Measurements from ENCODE around the gene GCGR. TPM values are rescaled to one million over a fixed set of nuclear protein-coding genes. Genes with fewer than 3 reads are reported as not detected.
A peak's percentile ranks its signal among the peaks of the same experiment; 100 is the strongest.

The GCGR gene
- total and polyA plus RNA-seq, 2 of the 13 experiments (the other 11 are each of a cell fraction or from before 2014, with no cell fraction given): 0.04 to 0.13 TPM

DNA sequence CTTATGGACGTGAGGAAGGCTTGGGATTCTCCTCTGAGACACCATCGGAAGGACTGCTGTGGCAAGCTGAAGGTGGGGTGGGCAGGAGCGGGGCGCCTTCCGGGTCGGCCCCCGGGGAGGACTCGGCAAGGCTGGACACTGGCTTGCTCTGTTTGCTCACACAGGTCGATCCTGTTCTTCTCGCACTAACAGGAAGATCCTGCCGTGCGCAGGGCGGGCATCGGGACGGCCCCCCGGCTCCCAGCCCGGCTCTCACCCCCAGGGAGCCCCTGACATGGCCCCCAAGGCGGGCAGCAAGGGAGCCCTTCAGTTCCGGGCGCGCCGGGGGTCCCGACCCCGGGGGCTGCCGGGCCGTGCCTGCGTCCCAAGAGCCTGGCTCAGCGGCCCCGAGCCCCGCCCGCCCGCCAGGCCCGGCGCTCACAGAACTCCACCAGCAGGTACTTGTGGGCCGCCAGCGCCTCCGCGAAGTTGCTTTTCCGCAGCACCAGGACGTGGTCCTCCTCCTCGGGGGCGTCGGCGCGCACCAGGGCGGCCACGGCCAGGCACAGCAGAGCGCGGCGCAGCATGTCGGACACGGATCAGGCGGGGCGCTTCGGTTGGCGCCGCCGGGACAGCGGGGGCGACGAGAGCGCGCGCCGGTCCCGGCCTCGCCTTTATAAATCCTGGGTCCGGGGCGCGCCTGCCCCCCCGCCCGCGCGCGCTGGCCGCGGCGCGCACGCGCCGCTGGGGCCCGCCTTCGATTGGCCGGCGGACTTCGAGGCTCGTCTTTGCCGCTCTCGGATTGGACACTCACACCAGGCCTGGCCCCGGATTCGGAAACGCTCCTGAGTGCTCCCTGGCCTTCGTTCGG, 56.2 kb downstream of the GCGR start, which contains the start of gene P4HB (continued):
- TF ChIP-seq CHCHD3 (CRISPR knock-in tag; IDR thresholded peaks at IDR 0.05) (peak; percentile 84; the same call in 1 of the 2 replicates), CHD2 (IDR thresholded peaks at IDR 0.05; ENCODE audit: low read depth, low read length) (no peak), GPN1 (CRISPR knock-in tag; IDR thresholded peaks at IDR 0.05; ENCODE audit: borderline replicate concordance) (no peak; the same call in 1 of the 2 replicates), ZNF839 (CRISPR knock-in tag; IDR thresholded peaks at IDR 0.05; ENCODE audit: borderline replicate concordance) (peak; percentile 1; the same call in 1 of the 2 replicates), ZNF251 (CRISPR knock-in tag; IDR thresholded peaks at IDR 0.05) (0 out of 2 replicates have a peak, but pooled peaks have one; percentile 66), ZNF709 (CRISPR knock-in tag; IDR thresholded peaks at IDR 0.05) (no peak), ZBTB7A (CRISPR knock-in tag; IDR thresholded peaks at IDR 0.05) (peak; percentile 22; the same call in 1 of the 2 replicates), NR2C2 (CRISPR knock-in tag; IDR thresholded peaks at IDR 0.05; ENCODE audit: borderline replicate concordance) (peak; percentile 96; the same call in 1 of the 2 replicates), ZNF616 (CRISPR knock-in tag; IDR thresholded peaks at IDR 0.05; ENCODE audit: low read depth) (peak; percentile 64; the same call in 1 of the 2 replicates), ZNF446 (CRISPR knock-in tag; IDR thresholded peaks at IDR 0.05) (peak; percentile 78; the same call in 1 of the 2 replicates), SMAD3 (CRISPR knock-in tag; IDR thresholded peaks at IDR 0.05) (peak; percentile 31; the same call in 1 of the 2 replicates), RELA (CRISPR knock-in tag; IDR thresholded peaks at IDR 0.05) (0 out of 2 replicates have a peak, but pooled peaks have one; percentile 21), ZFP36L2 (CRISPR knock-in tag; IDR thresholded peaks at IDR 0.05) (peak; percentile 56; the same call in 1 of the 2 replicates), NFYB (CRISPR knock-in tag; IDR thresholded peaks at IDR 0.05) (0 out of 2 replicates have a peak, but pooled peaks have one; percentile 8), TMF1 (CRISPR knock-in tag; IDR thresholded peaks at IDR 0.05; ENCODE audit: low read depth) (peak; percentile 90), ATF7-NPFF (CRISPR knock-in tag; IDR thresholded peaks at IDR 0.05; ENCODE audit: low read depth) (peak; percentile 87), ZNF724P (CRISPR knock-in tag; IDR thresholded peaks at IDR 0.05; ENCODE audit: borderline replicate concordance) (0 out of 2 replicates have a peak, but pooled peaks have one; percentile 60), FOSL2 (CRISPR knock-in tag; IDR thresholded peaks at IDR 0.05) (no peak)
- TF ChIP-seq, protein P1, sequence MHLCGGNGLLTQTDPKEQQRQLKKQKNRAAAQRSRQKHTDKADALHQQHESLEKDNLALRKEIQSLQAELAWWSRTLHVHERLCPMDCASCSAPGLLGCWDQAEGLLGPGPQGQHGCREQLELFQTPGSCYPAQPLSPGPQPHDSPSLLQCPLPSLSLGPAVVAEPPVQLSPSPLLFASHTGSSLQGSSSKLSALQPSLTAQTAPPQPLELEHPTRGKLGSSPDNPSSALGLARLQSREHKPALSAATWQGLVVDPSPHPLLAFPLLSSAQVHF (CRISPR knock-in tag; IDR thresholded peaks at IDR 0.05): peak; percentile 28; the same call in 1 of the 2 replicates
- TF ChIP-seq, protein P2, sequence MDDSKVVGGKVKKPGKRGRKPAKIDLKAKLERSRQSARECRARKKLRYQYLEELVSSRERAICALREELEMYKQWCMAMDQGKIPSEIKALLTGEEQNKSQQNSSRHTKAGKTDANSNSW (CRISPR knock-in tag; IDR thresholded peaks at IDR 0.05; ENCODE audit: borderline replicate concordance): no peak
- TF ChIP-seq, protein P3, sequence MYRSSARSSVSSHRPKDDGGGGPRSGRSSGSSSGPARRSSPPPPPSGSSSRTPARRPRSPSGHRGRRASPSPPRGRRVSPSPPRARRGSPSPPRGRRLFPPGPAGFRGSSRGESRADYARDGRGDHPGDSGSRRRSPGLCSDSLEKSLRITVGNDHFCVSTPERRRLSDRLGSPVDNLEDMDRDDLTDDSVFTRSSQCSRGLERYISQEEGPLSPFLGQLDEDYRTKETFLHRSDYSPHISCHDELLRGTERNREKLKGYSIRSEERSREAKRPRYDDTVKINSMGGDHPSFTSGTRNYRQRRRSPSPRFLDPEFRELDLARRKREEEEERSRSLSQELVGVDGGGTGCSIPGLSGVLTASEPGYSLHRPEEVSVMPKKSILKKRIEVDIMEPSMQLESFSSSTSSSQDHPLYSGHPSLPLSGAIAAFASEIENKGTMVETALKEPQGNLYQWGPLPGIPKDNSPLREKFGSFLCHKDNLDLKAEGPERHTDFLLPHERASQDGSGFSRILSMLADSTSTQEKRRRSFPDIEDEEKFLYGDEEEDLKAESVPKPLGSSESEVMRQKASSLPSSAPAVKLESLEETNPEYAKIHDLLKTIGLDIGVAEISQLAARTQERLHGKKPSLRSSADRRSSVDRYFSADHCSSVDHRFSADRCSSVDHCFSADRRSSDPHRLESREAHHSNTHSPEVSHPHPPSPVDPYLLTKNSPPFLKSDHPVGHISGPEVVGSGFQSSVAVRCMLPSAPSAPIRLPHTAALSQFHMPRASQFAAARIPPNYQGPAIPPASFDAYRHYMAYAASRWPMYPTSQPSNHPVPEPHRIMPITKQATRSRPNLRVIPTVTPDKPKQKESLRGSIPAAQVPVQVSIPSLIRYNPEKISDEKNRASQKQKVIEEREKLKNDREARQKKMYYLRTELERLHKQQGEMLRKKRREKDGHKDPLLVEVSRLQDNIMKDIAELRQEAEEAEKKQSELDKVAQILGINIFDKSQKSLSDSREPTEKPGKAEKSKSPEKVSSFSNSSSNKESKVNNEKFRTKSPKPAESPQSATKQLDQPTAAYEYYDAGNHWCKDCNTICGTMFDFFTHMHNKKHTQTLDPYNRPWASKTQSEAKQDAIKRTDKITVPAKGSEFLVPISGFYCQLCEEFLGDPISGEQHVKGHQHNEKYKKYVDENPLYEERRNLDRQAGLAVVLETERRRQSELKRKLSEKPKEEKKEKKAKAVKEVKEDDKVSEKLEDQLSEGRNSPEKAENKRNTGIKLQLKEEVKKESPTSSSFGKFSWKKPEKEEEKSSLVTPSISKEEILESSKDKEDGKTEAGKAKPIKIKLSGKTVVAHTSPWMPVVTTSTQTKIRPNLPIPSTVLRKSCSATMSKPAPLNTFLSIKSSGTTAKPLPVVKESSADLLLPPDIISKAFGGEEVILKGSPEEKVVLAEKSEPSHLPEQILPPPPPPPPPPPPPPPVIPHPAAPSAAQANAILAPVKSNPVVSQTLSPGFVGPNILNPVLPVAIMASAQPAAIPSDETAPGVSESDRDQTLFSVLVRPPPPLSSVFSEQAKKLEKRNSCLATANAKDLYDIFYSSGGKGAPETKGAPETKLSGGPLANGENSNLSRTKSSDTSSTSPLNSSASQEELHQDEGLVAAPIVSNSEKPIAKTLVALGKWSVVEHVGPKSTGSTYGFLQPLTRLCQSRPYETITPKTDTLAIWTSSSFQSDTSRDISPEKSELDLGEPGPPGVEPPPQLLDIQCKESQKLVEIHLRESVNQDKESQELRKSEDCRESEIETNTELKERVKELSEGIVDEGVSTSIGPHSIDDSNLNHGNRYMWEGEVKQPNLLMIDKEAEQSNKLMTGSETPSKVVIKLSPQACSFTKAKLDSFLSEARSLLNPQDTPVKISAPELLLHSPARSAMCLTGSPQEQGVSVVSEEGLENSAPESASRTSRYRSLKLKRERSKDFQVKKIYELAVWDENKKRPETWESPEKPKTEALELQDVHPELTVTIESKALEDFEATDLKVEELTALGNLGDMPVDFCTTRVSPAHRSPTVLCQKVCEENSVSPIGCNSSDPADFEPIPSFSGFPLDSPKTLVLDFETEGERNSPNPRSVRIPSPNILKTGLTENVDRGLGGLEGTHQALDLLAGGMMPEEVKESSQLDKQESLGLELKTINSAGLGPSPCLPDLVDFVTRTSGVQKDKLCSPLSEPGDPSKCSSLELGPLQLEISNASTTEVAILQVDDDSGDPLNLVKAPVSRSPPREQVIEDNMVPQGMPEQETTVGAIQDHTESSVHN (CRISPR knock-in tag; IDR thresholded peaks at IDR 0.05): no peak

Data from HepG2 (cell line).